Testis (tissue), 3 donors: ENCODE measurements around the gene DENND5B. TPM values are rescaled to one million over a fixed set of nuclear protein-coding genes. Genes with fewer than 3 reads are reported as not detected.

ENCODE experiments used
- DNase-seq: peaks from one replicate; pipeline ENCODE4 v3.0.0-alpha.2; 2019
- H3K27ac ChIP-seq, 2 donors: fragments of 200-600 bp; sonication (generic); one replicate each; pipeline ENCODE4 v1.5.1; 2019
- H3K27me3 ChIP-seq: fragments of 200-600 bp; sonication (generic); one replicate; pipeline ENCODE4 v1.5.1; 2019
- H3K36me3 ChIP-seq: fragments of 200-600 bp; sonication (generic); one replicate; pipeline ENCODE4 v1.5.1; 2017; ENCODE audit warnings: low read depth; ENCODE audit errors: missing control alignments
- H3K4me1 ChIP-seq: fragments of 200-600 bp; sonication (generic); one replicate; pipeline ENCODE4 v1.5.1; 2019
- H3K4me3 ChIP-seq, 2 donors: fragments of 200-600 bp; sonication (generic); one replicate each; pipeline ENCODE4 v1.5.1; 2017 to 2019
- H3K9me3 ChIP-seq: fragments of 200-600 bp; sonication (generic); one replicate; pipeline ENCODE4 v1.5.1; 2017
- POLR2A ChIP-seq: fragments of 450-650 bp; IDR thresholded peaks from one replicate; pipeline ENCODE4 v1.6.1; 2017; ENCODE audit warnings: antibody characterized with exemption, mild to moderate bottlenecking, moderate library complexity
- WGBS, 2 donors: methylation state at CpG; one replicate each; pipeline ENCODE4 v1.1.5; 2018; 5-methylcytosine and 5-hydroxymethylcytosine counted together
- intact Hi-C: fragments of 100-400 bp; cut with DNase I; formaldehyde crosslinking; loops from one replicate; pipeline ENCODE4 v1.15.1; 2023; ENCODE audit warnings: low total_unique reads
- polyA plus RNA-seq: library from polyadenylated mRNA; stranded (reverse); fragments of 350-450 nt; fragmentation: Illumina TruSeq; extraction: RNeasy Lipid Tissue Mini Kit (QIAGEN cat#74804); gene quantifications from one replicate; pipeline ENCODE4 v1.2.3, GENCODE V29; 2014; ENCODE audit warnings: low read depth, low replicate concordance; ENCODE audit not compliant: insufficient read depth
- total RNA-seq, 2 donors: library from RNA; depleted of rRNA; stranded (reverse); fragments of >200 nt; gene quantifications; one replicate each; pipeline ENCODE4 v1.2.3, GENCODE V29; 2016
- TF ChIP-seq, protein P1 (sequence below), 3 experiments: fragments of 450-650 bp in 2 of 3; fragments of 200-600 bp in 1 of 3; sonication (generic) in 1 of 3; IDR thresholded peaks; one replicate each; pipeline ENCODE4 v1.5.1; 2016 to 2019; ENCODE audit warnings: antibody characterized with exemption in 3 of 3, mild to moderate bottlenecking in 2 of 3, moderate library complexity in 1 of 3

The DENND5B gene
- total and polyA plus RNA-seq, 3 donors from 2014 or later, result 34.7 to 62.3 (median 60.4) TPM

DNA sequence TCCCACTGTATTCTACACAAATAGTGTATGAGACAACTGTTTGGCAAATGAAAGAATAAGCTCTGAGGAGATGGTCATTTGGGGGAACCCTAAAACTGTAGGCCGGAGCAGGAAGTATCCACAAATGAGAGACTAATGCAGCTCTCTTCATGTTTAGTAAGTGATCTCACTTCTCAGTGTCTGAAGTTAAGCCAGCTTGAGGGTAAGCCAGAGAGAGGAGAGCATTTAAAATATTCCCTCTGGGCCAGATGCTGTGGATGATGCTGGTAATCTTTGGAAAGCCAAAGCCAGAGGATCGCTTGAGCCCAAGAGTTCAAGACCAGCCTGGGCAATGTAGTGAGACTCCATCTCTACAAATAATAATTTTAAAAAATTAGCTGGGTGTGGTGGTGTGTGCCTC is 134.4 kb downstream of the DENND5B start:
- peaks cover 14% of the 10 kb centered on the region for H3K4me1 ChIP-seq
- no peaks in the 10 kb centered on the region for H3K9me3 ChIP-seq
- no peak overlapping the region for H3K4me3 ChIP-seq
- H3K27me3 ChIP-seq, result no peaks in the 10 kb centered on the region
- 87 to 97% methylated on average over 2 of the region's 2 CpGs for WGBS, 2 donors
- TF ChIP-seq, protein P1, sequence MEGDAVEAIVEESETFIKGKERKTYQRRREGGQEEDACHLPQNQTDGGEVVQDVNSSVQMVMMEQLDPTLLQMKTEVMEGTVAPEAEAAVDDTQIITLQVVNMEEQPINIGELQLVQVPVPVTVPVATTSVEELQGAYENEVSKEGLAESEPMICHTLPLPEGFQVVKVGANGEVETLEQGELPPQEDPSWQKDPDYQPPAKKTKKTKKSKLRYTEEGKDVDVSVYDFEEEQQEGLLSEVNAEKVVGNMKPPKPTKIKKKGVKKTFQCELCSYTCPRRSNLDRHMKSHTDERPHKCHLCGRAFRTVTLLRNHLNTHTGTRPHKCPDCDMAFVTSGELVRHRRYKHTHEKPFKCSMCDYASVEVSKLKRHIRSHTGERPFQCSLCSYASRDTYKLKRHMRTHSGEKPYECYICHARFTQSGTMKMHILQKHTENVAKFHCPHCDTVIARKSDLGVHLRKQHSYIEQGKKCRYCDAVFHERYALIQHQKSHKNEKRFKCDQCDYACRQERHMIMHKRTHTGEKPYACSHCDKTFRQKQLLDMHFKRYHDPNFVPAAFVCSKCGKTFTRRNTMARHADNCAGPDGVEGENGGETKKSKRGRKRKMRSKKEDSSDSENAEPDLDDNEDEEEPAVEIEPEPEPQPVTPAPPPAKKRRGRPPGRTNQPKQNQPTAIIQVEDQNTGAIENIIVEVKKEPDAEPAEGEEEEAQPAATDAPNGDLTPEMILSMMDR (IDR thresholded peaks at IDR 0.05), result no peak
- TF ChIP-seq POLR2A, result no peak
- H3K27ac ChIP-seq, result no peak overlapping the region
- H3K36me3 ChIP-seq, result no peaks in the 10 kb centered on the region
- intact Hi-C loops, result no loop called here
- DNase-seq, result no peak

GRCh38 chr12:31444736-31445135 is 146.2 kb downstream of the DENND5B start:
- no peak overlapping the region for H3K4me3 ChIP-seq
- WGBS, 2 donors, result 76 to 77% methylated on average over 2 of the region's 2 CpGs
- no peaks in the 10 kb centered on the region for H3K27me3 ChIP-seq
- intact Hi-C loops, result no loop called here
- no peak for DNase-seq
- no peaks in the 10 kb centered on the region for H3K9me3 ChIP-seq
- H3K27ac ChIP-seq, result no peak overlapping the region
- no peaks in the 10 kb centered on the region for H3K36me3 ChIP-seq
- TF ChIP-seq, protein P1 (IDR thresholded peaks at IDR 0.05), result no peak
- TF ChIP-seq POLR2A, result no peak
- no peaks in the 10 kb centered on the region for H3K4me1 ChIP-seq

- no peaks in the 10 kb centered on the region for H3K4me1 ChIP-seq
- no peak overlapping the region for H3K4me3 ChIP-seq
- H3K36me3 ChIP-seq, result no peaks in the 10 kb centered on the region
- intact Hi-C loops, result no loop called here
- no peak overlapping the region for H3K27ac ChIP-seq
- TF ChIP-seq, protein P1 (IDR thresholded peaks at IDR 0.05), result no peak
- no peak for TF ChIP-seq POLR2A
- H3K9me3 ChIP-seq, result no peaks in the 10 kb centered on the region
- no peaks in the 10 kb centered on the region for H3K27me3 ChIP-seq
- 90 to 91% methylated on average over 4 of the region's 4 CpGs for WGBS, 2 donors
- DNase-seq, result no peak
Measured at GRCh38 chr12:31440586-31440985, 150.3 kb downstream of the DENND5B start.

GRCh38 chr12:31440134-31440533 is 150.8 kb downstream of the DENND5B start:
- intact Hi-C loops, result no loop called here
- DNase-seq, result no peak
- Histone ChIP-seq H3K27ac (no peak overlapping the region), H3K27me3 (no peaks in the 10 kb centered on the region), H3K4me3 (no peak overlapping the region), H3K9me3 (no peaks in the 10 kb centered on the region), H3K36me3 (no peaks in the 10 kb centered on the region), H3K4me1 (no peaks in the 10 kb centered on the region)
- no peak for TF ChIP-seq POLR2A
- TF ChIP-seq, protein P1 (IDR thresholded peaks at IDR 0.05), result no peak
- WGBS, 2 donors, result 90 to 91% methylated on average over 4 of the region's 4 CpGs

DNA sequence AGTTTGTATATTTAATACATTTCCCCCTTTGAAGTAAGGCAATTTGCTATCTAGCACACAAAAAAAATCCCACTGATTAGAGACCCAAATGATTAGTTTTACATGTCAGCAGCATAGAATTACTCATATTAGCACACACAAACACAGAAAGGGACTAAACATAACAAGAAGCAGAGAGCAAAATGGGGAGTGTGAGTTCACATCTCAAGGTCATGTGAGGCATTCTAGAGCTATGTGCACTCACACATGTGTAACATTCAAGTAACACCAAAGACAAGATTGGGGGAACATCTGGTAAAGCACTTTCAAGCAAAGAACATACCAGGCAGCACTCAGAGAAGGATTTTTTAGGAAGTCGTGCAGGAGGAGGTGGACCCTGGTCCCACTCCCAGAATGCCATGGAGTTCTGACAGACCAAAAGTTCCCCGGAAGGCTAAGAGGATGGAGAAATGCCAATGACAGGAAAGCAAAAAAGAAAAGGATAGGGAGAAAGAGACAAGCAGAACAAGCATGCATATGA is 159.2 kb downstream of the DENND5B start:
- intact Hi-C loops, result no loop called here
- no peaks in the 10 kb centered on the region for H3K27me3 ChIP-seq
- DNase-seq, result no peak
- H3K9me3 ChIP-seq, result no peaks in the 10 kb centered on the region
- WGBS, 2 donors, result 40% methylated on average over 2 of the region's 2 CpGs
- TF ChIP-seq, protein P1 (IDR thresholded peaks at IDR 0.05), result no peak
- TF ChIP-seq POLR2A, result no peak
- no peaks in the 10 kb centered on the region for H3K36me3 ChIP-seq
- peaks cover 4% of the 10 kb centered on the region for H3K4me1 ChIP-seq
- H3K4me3 ChIP-seq, result no peak overlapping the region
- no peak overlapping the region for H3K27ac ChIP-seq
